Naive thymus-derived CD4-positive, alpha-beta T cell (primary cell): ENCODE data around the gene LTK. TPM values are rescaled to one million over a fixed set of nuclear protein-coding genes. Genes with fewer than 3 reads are reported as not detected.
"Not testable (repeated sequence)": the region's sequence is repeated elsewhere in the genome, so short reads cannot be mapped to it uniquely, and the experiment has no call there.

Source experiments
- ATAC-seq: fragments of 150-1000 bp; cut with Tn5 transposase; 2 replicates; pipeline ENCODE4 v1.10.0; 2021; ENCODE audit warnings: mild to moderate bottlenecking, moderate library complexity
- CTCF ChIA-PET: fragments of 350-600 bp; sonication (Branson Sonifier 250); formaldehyde crosslinking; loops from one replicate; lab custom pipeline; 2021; ENCODE audit warnings: antibody characterized with exemption; lab: Charles Lee
- POLR2A ChIA-PET: fragments of 350-600 bp; sonication (Branson Sonifier 250); formaldehyde crosslinking; loops from one replicate; lab custom pipeline; 2021; ENCODE audit warnings: antibody characterized with exemption, inconsistent platforms; lab: Charles Lee
- DNase-seq, 9 donors: peaks; one replicate each; pipeline versions ENCODE4 v3.0.0 to v3.0.0-alpha.2; 2020 to 2022; ENCODE audit warnings: mixed read lengths in 1 of 9
- H3K27ac ChIP-seq: one replicate; pipeline ENCODE4 v1.7.0; 2013; ENCODE audit warnings: mild to moderate bottlenecking, low read depth, low read length, moderate library complexity
- H3K27me3 ChIP-seq, 2 donors: one replicate each; pipeline ENCODE4 v1.7.0; 2013; ENCODE audit warnings: low read length in 2 of 2, mild to moderate bottlenecking in 2 of 2, moderate library complexity in 2 of 2; ENCODE audit not compliant: control insufficient read depth in 2 of 2, insufficient read depth in 2 of 2
- H3K36me3 ChIP-seq, 3 experiments: 1 replicate in 2 of 3; 2 replicates in 1 of 3; pipeline ENCODE4 v1.7.0; 2013; ENCODE audit warnings: low read length in 3 of 3, mild to moderate bottlenecking in 3 of 3, moderate library complexity in 1 of 3; ENCODE audit not compliant: insufficient read depth in 3 of 3, control insufficient read depth in 2 of 3
- H3K4me1 ChIP-seq, 2 donors: one replicate each; pipeline ENCODE4 v1.7.0; 2013; ENCODE audit warnings: low read length in 2 of 2, mild to moderate bottlenecking in 2 of 2, moderate library complexity in 1 of 2; ENCODE audit not compliant: control insufficient read depth in 2 of 2, insufficient read depth in 2 of 2
- H3K4me3 ChIP-seq: 2 replicates; pipeline ENCODE4 v1.7.0; 2013; ENCODE audit warnings: mild to moderate bottlenecking, low read length
- H3K9me3 ChIP-seq, 3 experiments: 1 replicate in 2 of 3; 2 replicates in 1 of 3; pipeline ENCODE4 v1.7.0; 2013; ENCODE audit warnings: low read length in 3 of 3; ENCODE audit not compliant: control insufficient read depth in 2 of 3
- H3K27ac Mint-ChIP-seq, 9 donors: one replicate each; pipeline ENCODE4 v1.8.0; 2020 to 2022; ENCODE audit warnings: mixed read lengths in 9 of 9, mild to moderate bottlenecking in 8 of 9, moderate library complexity in 5 of 9, inconsistent platforms in 2 of 9
- H3K27me3 Mint-ChIP-seq, 5 donors: one replicate each; pipeline ENCODE4 v1.8.0; 2021 to 2022; ENCODE audit warnings: mixed read lengths in 5 of 5, mild to moderate bottlenecking in 1 of 5
- H3K36me3 Mint-ChIP-seq, 5 donors: one replicate each; pipeline ENCODE4 v1.8.0; 2020 to 2022; ENCODE audit warnings: mixed read lengths in 5 of 5, mild to moderate bottlenecking in 3 of 5, inconsistent platforms in 1 of 5
- H3K4me1 Mint-ChIP-seq, 7 donors: one replicate each; pipeline ENCODE4 v1.8.0; 2020 to 2022; ENCODE audit warnings: mixed read lengths in 7 of 7, mild to moderate bottlenecking in 3 of 7, inconsistent platforms in 1 of 7
- H3K4me3 Mint-ChIP-seq, 10 donors: one replicate each; pipeline ENCODE4 v1.8.0; 2020 to 2022; ENCODE audit warnings: mild to moderate bottlenecking in 10 of 10, mixed read lengths in 10 of 10, moderate library complexity in 6 of 10, inconsistent platforms in 2 of 10
- H3K9me3 Mint-ChIP-seq, 11 donors: one replicate each; pipeline ENCODE4 v1.8.0; 2020 to 2022; ENCODE audit warnings: mixed read lengths in 11 of 11, mild to moderate bottlenecking in 4 of 11, inconsistent platforms in 1 of 11, moderate library complexity in 1 of 11
- intact Hi-C, 2 donors: fragments of 100-400 bp; cut with micrococcal nuclease; formaldehyde crosslinking; loops; one replicate each; pipeline ENCODE4 v1.15.1; 2023
- polyA plus RNA-seq, 2 donors: library from polyadenylated mRNA; unstranded; fragments of 300-500 nt; fragmentation: Illumina TruSeq; gene quantifications; one replicate each; pipeline ENCODE4 v1.2.3, GENCODE V29; 2021
- total RNA-seq, 6 experiments: library from RNA in 5 of 6; stranded (reverse) in 5 of 6; gene quantifications; 1 replicate in 5 of 6; 2 replicates in 1 of 6; pipeline ENCODE4 v1.2.3 and lab custom pipeline; 2021 to 2026

LTK gene
- total and polyA plus RNA-seq, 7 experiments from 2014 or later, result 0.41 to 6.5 (median 1.4) TPM; not detected in 3

- no peaks in the 10 kb centered on the region for H3K9me3 Mint-ChIP-seq
- no peak for ATAC-seq
- Histone ChIP-seq H3K36me3 (peaks cover 16 to 86% (median 32%) of the 10 kb centered on the region in 3 experiments), H3K4me3 (no peak overlapping the region), H3K9me3 (no peaks in the 10 kb centered on the region), H3K27ac (no peak overlapping the region), H3K4me1 (no peaks in the 10 kb centered on the region), H3K27me3 (no peaks in the 10 kb centered on the region)
- no peaks in the 10 kb centered on the region for H3K27me3 Mint-ChIP-seq
- H3K4me1 Mint-ChIP-seq, result no peaks in the 10 kb centered on the region
- POLR2A ChIA-PET, result no interaction called here
- no peak for DNase-seq
- CTCF ChIA-PET, result interaction anchor here (0.5 kb wide), 1 partner anchor 221 kb away, joined by 5 read pairs; no protein-coding TSS in a partner anchor
- intact Hi-C loops, result no loop called here
- peaks cover 13 to 67% (median 35%) of the 10 kb centered on the region in 5 donors for H3K36me3 Mint-ChIP-seq
- peak overlapping the region in 1 of 9 donors; percentile 25 for H3K27ac Mint-ChIP-seq
- no peak overlapping the region for H3K4me3 Mint-ChIP-seq
Measured at GRCh38 chr15:41476416-41477048, 37.1 kb downstream of the LTK start.

GRCh38 chr15:41474941-41475340 lies 38.7 kb downstream of the LTK start:
- CTCF ChIA-PET, result interaction anchor here (1.0 kb wide), 1 partner anchor 9 kb away, joined by 3 read pairs; no protein-coding TSS in a partner anchor
- Mint-ChIP-seq H3K9me3 (no peaks in the 10 kb centered on the region), H3K4me3 (no peak overlapping the region), H3K4me1 (no peaks in the 10 kb centered on the region), H3K27ac (no peak overlapping the region), H3K36me3 (peaks cover 13 to 56% (median 33%) of the 10 kb centered on the region in 5 donors), H3K27me3 (no peaks in the 10 kb centered on the region)
- Histone ChIP-seq H3K4me3 (no peak overlapping the region), H3K27me3 (no peaks in the 10 kb centered on the region), H3K27ac (no peak overlapping the region), H3K4me1 (no peaks in the 10 kb centered on the region), H3K9me3 (no peaks in the 10 kb centered on the region), H3K36me3 (peaks cover 16 to 84% (median 28%) of the 10 kb centered on the region in 3 experiments)
- intact Hi-C loops, result no loop called here
- POLR2A ChIA-PET, result no interaction called here
- ATAC-seq, result no peak
- no peak for DNase-seq

- Histone ChIP-seq H3K27me3 (no peaks in the 10 kb centered on the region), H3K4me1 (no peaks in the 10 kb centered on the region), H3K4me3 (no peak overlapping the region), H3K9me3 (no peaks in the 10 kb centered on the region), H3K27ac (no peak overlapping the region), H3K36me3 (peaks cover 16 to 83% (median 25%) of the 10 kb centered on the region in 3 experiments)
- H3K9me3 Mint-ChIP-seq, result no peaks in the 10 kb centered on the region
- intact Hi-C loops, result no loop called here
- H3K4me3 Mint-ChIP-seq, result no peak overlapping the region
- no peaks in the 10 kb centered on the region for H3K27me3 Mint-ChIP-seq
- ChIA-PET POLR2A (no interaction called here), CTCF (no interaction called here)
- no peak for ATAC-seq
- DNase-seq, result no peak
- H3K4me1 Mint-ChIP-seq, result no peaks in the 10 kb centered on the region
- H3K27ac Mint-ChIP-seq, result no peak overlapping the region
- peaks cover 17 to 57% (median 38%) of the 10 kb centered on the region in 5 donors for H3K36me3 Mint-ChIP-seq
Measured at GRCh38 chr15:41474436-41474835, 39.2 kb downstream of the LTK start.

DNA sequence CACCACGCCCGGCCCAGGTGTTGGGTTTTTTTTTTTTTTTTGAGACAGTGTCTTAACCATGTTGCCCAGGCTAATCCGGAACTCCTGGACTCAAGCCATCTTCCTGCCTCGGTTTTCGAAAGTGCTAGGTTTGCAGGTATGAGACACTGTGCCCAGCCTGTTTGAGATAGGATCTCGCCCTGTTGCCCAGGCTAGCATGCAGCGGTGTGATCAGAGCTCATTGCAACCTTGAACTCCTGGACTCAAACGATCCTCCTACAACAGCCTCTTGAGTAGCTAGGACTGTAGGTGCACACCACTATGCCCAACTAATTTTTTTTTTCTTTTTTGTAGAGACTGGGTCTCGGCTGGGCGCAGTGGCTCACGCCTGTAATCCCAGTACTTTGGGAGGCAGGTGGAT lies 40.2 kb downstream of the LTK start:
- intact Hi-C loops, result no loop called here
- H3K36me3 ChIP-seq, result peaks cover 12 to 78% (median 25%) of the 10 kb centered on the region in 3 experiments
- no peak overlapping the region for H3K4me3 ChIP-seq
- no peaks in the 10 kb centered on the region for H3K4me1 Mint-ChIP-seq
- H3K27ac ChIP-seq, result no peak overlapping the region
- H3K27me3 Mint-ChIP-seq, result no peaks in the 10 kb centered on the region
- H3K9me3 ChIP-seq, result no peaks in the 10 kb centered on the region
- no peaks in the 10 kb centered on the region for H3K4me1 ChIP-seq
- no peaks in the 10 kb centered on the region for H3K9me3 Mint-ChIP-seq
- no peaks in the 10 kb centered on the region for H3K27me3 ChIP-seq
- ChIA-PET POLR2A (no interaction called here), CTCF (interaction anchor here (0.6 kb wide), 1 partner anchor 1302 kb away, joined by 3 read pairs; no protein-coding TSS in a partner anchor)
- no peak overlapping the region for H3K27ac Mint-ChIP-seq
- ATAC-seq, result no peak
- no peak overlapping the region for H3K4me3 Mint-ChIP-seq
- peaks cover 17 to 54% (median 33%) of the 10 kb centered on the region in 5 donors for H3K36me3 Mint-ChIP-seq
- DNase-seq, result no peak

DNA sequence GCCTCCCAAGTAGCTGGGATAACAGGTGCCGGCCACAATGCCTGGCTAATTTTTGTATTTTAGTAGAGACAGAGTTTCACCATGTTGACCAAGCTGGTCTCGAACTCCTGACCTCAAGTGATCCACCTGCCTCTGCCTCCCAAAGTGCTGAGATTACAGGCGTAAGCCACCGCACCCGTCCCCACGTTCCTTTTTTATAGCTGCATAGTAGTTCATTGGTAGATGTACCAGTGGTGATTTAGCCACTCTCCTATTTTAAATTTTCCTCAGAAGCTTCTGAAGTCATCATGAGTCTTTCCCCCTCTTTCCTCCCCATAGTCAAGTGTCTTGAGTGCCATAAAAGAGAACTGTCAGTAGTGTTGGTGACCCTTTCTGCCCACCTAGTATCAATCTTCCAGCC lies 44.0 kb downstream of the LTK start:
- H3K27me3 ChIP-seq, H3K27me3 Mint-ChIP-seq, POLR2A ChIA-PET, H3K4me1 ChIP-seq, H3K4me3 ChIP-seq, H3K9me3 ChIP-seq, DNase-seq, CTCF ChIA-PET, H3K9me3 Mint-ChIP-seq, H3K4me1 Mint-ChIP-seq, H3K4me3 Mint-ChIP-seq, ATAC-seq, H3K27ac Mint-ChIP-seq, H3K27ac ChIP-seq: not testable (repeated sequence)
- peaks cover 18 to 38% (median 26%) of the 10 kb centered on the region in 5 donors for H3K36me3 Mint-ChIP-seq
- intact Hi-C loops, result loop anchor here (5.0 to 10.0 kb wide), 5 partner anchors 33 to 585 kb away; no protein-coding TSS in a partner anchor
- peaks cover under 1 to 65% (median 12%) of the 10 kb centered on the region in 3 experiments for H3K36me3 ChIP-seq

DNA sequence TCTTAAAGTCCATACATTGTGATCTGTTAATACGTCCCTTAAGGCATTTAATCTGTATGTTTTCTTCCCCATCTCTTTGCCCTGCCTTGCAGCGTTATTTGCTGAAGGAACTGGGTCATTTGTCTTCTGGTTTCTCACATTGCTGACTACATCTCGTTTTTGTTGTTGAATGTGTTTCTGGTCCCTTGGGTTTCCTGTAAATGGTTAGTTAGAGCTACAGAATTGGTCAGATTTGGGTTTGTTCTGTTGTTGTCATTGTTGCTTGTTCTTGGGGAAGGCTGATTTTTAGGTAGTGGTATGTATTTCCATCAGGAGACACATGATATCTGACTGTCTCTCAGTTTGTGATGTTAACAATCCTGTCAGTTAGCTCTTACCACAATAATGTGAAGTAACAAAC lies 46.9 kb downstream of the LTK start:
- ATAC-seq (no peak), DNase-seq (no peak)
- H3K27me3 ChIP-seq, result no peaks in the 10 kb centered on the region
- H3K4me1 ChIP-seq, result no peaks in the 10 kb centered on the region
- intact Hi-C loops, result loop anchor here (1.0 to 10.0 kb wide), 6 partner anchors 36 to 588 kb away; no protein-coding TSS in a partner anchor
- Mint-ChIP-seq H3K4me3 (no peak overlapping the region), H3K27me3 (no peaks in the 10 kb centered on the region), H3K36me3 (peaks cover 18 to 42% (median 27%) of the 10 kb centered on the region in 5 donors), H3K4me1 (peaks cover 0 to 7% (median 4%) of the 10 kb centered on the region in 7 donors), H3K9me3 (no peaks in the 10 kb centered on the region), H3K27ac (peak overlapping the region in 2 of 9 donors; percentile 11 to 42)
- peaks cover 0 to 57% (median 12%) of the 10 kb centered on the region in 3 experiments for H3K36me3 ChIP-seq
- H3K27ac ChIP-seq, result no peak overlapping the region
- ChIA-PET CTCF (interaction anchor here (0.6 to 2.6 kb wide), 4 partner anchors 40 to 306 kb away, joined by 3 to 15 read pairs (median 4); no protein-coding TSS in a partner anchor), POLR2A (no interaction called here)
- H3K9me3 ChIP-seq, result no peaks in the 10 kb centered on the region
- H3K4me3 ChIP-seq, result no peak overlapping the region
